RWPE2 (cell line): Measurements from ENCODE around the gene ROCK2.

Source experiments
- ATAC-seq: fragments of 200-7000 bp; cut with Tn5 transposase; 3 replicates; pipeline ENCODE4 v1.9.1; 2021; ENCODE audit warnings: low read depth
- DNase-seq: peaks from one replicate; pipeline ENCODE4 v3.0.0-alpha.2; 2020; ENCODE audit warnings: low spot score
- H3K27ac ChIP-seq: fragments of 450-650 bp; 2 replicates; pipeline ENCODE4 v1.5.1; 2017; ENCODE audit warnings: mild to moderate bottlenecking; ENCODE audit not compliant: poor library complexity, severe bottlenecking
- H3K27me3 ChIP-seq: fragments of 250-450 bp; sonication (Bioruptor Pico); 2 replicates; pipeline ENCODE4 v1.5.1; 2021; ENCODE audit warnings: mild to moderate bottlenecking, moderate library complexity; ENCODE audit not compliant: insufficient read depth, poor library complexity, severe bottlenecking
- H3K36me3 ChIP-seq: fragments of 250-450 bp; sonication (Bioruptor Pico); 2 replicates; pipeline ENCODE4 v1.5.1; 2020; ENCODE audit warnings: low read depth, mild to moderate bottlenecking, moderate library complexity
- H3K4me1 ChIP-seq: fragments of 250-450 bp; sonication (Bioruptor Pico); 2 replicates; pipeline ENCODE4 v1.5.1; 2021; ENCODE audit warnings: mild to moderate bottlenecking, moderate library complexity; ENCODE audit not compliant: insufficient read depth, poor library complexity, severe bottlenecking
- H3K4me3 ChIP-seq: fragments of 250-450 bp; sonication (Bioruptor Pico); 2 replicates; pipeline ENCODE4 v1.5.1; 2021; ENCODE audit warnings: mild to moderate bottlenecking, moderate library complexity; ENCODE audit not compliant: severe bottlenecking
- H3K9me3 ChIP-seq: fragments of 250-450 bp; sonication (Bioruptor Pico); 2 replicates; pipeline ENCODE4 v1.5.1; 2021; ENCODE audit warnings: mild to moderate bottlenecking, moderate library complexity; ENCODE audit not compliant: severe bottlenecking
- TF ChIP-seq, protein P1 (sequence below): fragments of 450-650 bp; IDR thresholded peaks from one replicate; pipeline ENCODE4 v1.5.1; 2017; ENCODE audit warnings: mild to moderate bottlenecking, moderate library complexity; ENCODE audit not compliant: poor library complexity, severe bottlenecking

ROCK2 gene

DNA sequence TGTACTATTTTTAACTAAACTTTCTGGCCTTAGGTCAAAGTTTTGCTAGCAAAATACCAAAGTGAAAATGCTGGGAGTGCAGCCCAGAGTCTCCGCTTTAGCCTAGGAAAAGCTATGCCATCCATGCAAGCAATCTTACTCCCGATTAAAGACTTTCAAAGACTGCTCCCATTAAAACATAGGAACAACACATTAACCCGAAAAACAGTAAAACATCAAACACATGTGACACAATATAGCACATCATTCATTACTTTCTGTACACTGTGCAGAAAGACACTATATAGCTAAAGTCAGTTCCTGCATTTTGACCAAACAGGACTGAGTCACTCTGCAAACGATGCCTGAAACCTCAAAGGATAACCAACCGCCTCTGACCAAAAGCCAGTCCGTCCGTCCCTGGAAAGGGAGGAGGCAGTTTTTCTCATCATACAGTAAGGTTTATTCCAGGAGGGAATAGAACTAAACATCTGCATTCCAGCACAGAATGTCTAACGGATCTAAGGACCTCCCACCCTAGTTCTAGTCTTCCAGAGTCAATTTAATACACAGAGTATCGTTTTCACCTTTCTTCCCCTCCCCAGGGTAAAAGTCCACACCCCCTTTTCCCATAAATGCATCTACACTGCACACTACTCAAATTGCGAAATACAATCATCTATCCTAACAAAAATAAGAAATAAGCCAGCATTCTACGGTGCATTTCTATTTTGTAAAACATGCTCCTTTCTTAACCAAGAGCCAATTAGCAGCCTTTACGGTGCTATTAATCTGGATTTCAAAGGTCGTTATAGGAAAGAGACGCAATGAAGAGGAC is 1.7 kb downstream of the ROCK2 start:
- TF ChIP-seq, protein P1, sequence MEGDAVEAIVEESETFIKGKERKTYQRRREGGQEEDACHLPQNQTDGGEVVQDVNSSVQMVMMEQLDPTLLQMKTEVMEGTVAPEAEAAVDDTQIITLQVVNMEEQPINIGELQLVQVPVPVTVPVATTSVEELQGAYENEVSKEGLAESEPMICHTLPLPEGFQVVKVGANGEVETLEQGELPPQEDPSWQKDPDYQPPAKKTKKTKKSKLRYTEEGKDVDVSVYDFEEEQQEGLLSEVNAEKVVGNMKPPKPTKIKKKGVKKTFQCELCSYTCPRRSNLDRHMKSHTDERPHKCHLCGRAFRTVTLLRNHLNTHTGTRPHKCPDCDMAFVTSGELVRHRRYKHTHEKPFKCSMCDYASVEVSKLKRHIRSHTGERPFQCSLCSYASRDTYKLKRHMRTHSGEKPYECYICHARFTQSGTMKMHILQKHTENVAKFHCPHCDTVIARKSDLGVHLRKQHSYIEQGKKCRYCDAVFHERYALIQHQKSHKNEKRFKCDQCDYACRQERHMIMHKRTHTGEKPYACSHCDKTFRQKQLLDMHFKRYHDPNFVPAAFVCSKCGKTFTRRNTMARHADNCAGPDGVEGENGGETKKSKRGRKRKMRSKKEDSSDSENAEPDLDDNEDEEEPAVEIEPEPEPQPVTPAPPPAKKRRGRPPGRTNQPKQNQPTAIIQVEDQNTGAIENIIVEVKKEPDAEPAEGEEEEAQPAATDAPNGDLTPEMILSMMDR, result no peak
- Histone ChIP-seq H3K9me3 (no peaks in the 10 kb centered on the region), H3K4me3 (peak overlapping the region; percentile 89), H3K36me3 (no peaks in the 10 kb centered on the region), H3K4me1 (peaks cover 19% of the 10 kb centered on the region), H3K27ac (peak overlapping the region; percentile 91), H3K27me3 (no peaks in the 10 kb centered on the region)
- DNase-seq, result no peak
- ATAC-seq, result peak; percentile 75

GRCh38 chr2:11340717-11341116 is 3.7 kb downstream of the ROCK2 start:
- TF ChIP-seq, protein P1, result no peak
- ATAC-seq (no peak), DNase-seq (no peak)
- Histone ChIP-seq H3K36me3 (no peaks in the 10 kb centered on the region), H3K9me3 (no peaks in the 10 kb centered on the region), H3K4me1 (peaks cover 19% of the 10 kb centered on the region), H3K27ac (no peak overlapping the region), H3K27me3 (no peaks in the 10 kb centered on the region), H3K4me3 (no peak overlapping the region)

- Histone ChIP-seq H3K27ac (no peak overlapping the region), H3K4me1 (peaks cover 26% of the 10 kb centered on the region), H3K9me3 (no peaks in the 10 kb centered on the region), H3K36me3 (no peaks in the 10 kb centered on the region), H3K27me3 (no peaks in the 10 kb centered on the region), H3K4me3 (no peak overlapping the region)
- ATAC-seq (no peak), DNase-seq (no peak)
- TF ChIP-seq, protein P1, result no peak
Observed at GRCh38 chr2:11339508-11340083, 4.8 kb downstream of the ROCK2 start.

DNA sequence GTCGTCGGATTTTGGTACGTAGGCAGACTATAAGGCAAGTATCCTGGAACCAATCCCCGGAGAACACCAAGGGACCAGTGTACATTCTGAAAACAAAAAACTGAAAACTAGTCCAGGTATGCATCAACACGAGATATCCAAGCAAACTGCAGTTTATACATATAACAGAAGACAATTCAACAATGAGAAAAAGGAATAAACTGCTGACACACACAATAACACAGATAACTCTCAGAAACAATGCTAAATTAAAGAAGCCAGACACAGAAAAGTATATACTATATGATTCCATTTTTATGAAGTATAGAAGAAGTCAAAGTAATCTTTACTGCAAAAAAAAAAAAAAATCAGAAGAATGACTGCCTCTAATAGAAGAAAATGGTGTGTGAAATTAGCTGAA is 5.9 kb downstream of the ROCK2 start:
- TF ChIP-seq, protein P1, result no peak
- H3K4me1 ChIP-seq, result peaks cover 26% of the 10 kb centered on the region
- H3K9me3 ChIP-seq, result no peaks in the 10 kb centered on the region
- no peaks in the 10 kb centered on the region for H3K36me3 ChIP-seq
- H3K4me3 ChIP-seq, result no peak overlapping the region
- no peaks in the 10 kb centered on the region for H3K27me3 ChIP-seq
- DNase-seq (no peak), ATAC-seq (no peak)
- no peak overlapping the region for H3K27ac ChIP-seq

DNA sequence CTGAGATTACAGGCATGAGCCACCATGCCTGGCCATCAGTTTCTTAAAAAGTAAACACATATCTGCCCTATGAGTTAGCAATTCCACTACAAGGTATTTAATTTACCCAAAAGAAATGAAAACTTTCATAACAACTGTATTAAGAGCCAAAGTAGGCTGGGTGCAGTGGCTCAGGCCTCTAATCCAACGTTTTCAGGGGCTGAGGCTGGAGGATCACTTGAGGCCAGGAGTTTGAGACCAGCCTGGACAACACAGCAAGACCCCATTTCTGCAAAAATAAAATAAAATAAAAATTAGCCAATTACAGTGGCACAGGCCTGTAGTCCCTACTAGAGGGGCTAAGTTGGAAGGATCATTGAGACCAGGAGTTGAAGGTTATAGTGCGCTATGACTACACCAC is 6.5 kb downstream of the ROCK2 start:
- Histone ChIP-seq H3K36me3 (no peaks in the 10 kb centered on the region), H3K27ac (no peak overlapping the region), H3K4me3 (no peak overlapping the region), H3K27me3 (no peaks in the 10 kb centered on the region), H3K4me1 (peaks cover 26% of the 10 kb centered on the region), H3K9me3 (no peaks in the 10 kb centered on the region)
- DNase-seq (no peak), ATAC-seq (no peak)
- TF ChIP-seq, protein P1, result no peak
